Measurements from ENCODE around the gene CITED2. TPM values are rescaled to one million over a fixed set of nuclear protein-coding genes. Genes with fewer than 3 reads are reported as not detected.

The CITED2 gene
- total and polyA plus RNA-seq, 2 of the 8 experiments (the other 6 are each of a cell fraction or from before 2014, with no cell fraction given): 89.1 to 115 TPM

DNA sequence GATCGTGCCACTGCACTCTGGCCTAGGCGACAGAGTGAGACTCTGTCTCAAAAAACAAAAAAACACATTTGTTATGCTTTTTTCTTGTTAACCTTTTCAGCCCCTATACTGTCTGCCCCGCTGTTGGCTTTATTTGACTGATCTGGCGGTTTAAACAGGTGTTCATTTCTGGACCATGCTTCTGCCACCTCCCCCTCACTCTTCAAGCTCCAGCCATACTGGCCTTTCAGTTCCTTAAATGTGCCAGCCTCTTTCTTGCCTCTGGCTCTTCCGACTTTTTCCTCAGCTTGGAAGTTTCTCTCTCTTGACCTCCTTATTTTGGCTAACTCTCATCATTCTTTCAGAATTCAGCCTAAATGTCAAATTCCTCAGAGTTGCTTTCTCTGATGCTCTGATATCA is 47.4 kb downstream of the CITED2 start:
- H3K18ac ChIP-seq (ENCODE audit: extremely low read depth, low read length): no peak overlapping the region; the same call in 1 of the 2 replicates
- POLR2A ChIA-PET (ENCODE audit: partially characterized antibody): no interaction called here
- no peak overlapping the region for H2BK120ac ChIP-seq (replicated peaks; ENCODE audit: low read depth, low read length)
- no peak overlapping the region for H3K4me3 ChIP-seq (ENCODE audit: extremely low read depth in 1 of 4, insufficient read depth in 2 of 4, low read depth in 3 of 4, low read length in 4 of 4)
- no peak overlapping the region for H2BK15ac ChIP-seq (ENCODE audit: low read length)
- CTCF ChIA-PET (ENCODE audit: partially characterized antibody): interaction anchor here (1.2 to 1.6 kb wide), 2 partner anchors 12 to 108 kb away, joined by 3 read pairs; no protein-coding TSS in a partner anchor
- no peak overlapping the region for H4K5ac ChIP-seq (ENCODE audit: insufficient read length, low read depth, low read length)
- H3K23me2 ChIP-seq (ENCODE audit: low read depth, low read length): no peaks in the 10 kb centered on the region
- H3K56ac ChIP-seq (replicated peaks; ENCODE audit: insufficient read length, low read depth, low read length): no peak overlapping the region
- no peak overlapping the region for H2AFZ ChIP-seq (ENCODE audit: low read length)
- no peak overlapping the region for H3K4me2 ChIP-seq (ENCODE audit: insufficient read depth in 1 of 2, low read depth in 2 of 2, low read length in 2 of 2)
- TF ChIP-seq POLR2A (IDR thresholded peaks at IDR 0.05; ENCODE audit: control extremely low read depth in 1 of 2, low read depth in 2 of 2, low read length in 2 of 2) (no peak), KDM5A (IDR thresholded peaks at IDR 0.05; ENCODE audit: low read length) (no peak), JUN (IDR thresholded peaks at IDR 0.05; ENCODE audit: low read depth, low read length) (no peak)
- TF ChIP-seq, protein P1, sequence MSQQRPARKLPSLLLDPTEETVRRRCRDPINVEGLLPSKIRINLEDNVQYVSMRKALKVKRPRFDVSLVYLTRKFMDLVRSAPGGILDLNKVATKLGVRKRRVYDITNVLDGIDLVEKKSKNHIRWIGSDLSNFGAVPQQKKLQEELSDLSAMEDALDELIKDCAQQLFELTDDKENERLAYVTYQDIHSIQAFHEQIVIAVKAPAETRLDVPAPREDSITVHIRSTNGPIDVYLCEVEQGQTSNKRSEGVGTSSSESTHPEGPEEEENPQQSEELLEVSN (IDR thresholded peaks at IDR 0.05): no peak
- no peak overlapping the region for H3K27ac ChIP-seq (ENCODE audit: low read depth, low read length)
- DNase-seq (ENCODE audit: low read depth in 1 of 2, low spot score in 2 of 2) (no peak), FAIRE-seq (no peak)
- H3K79me2 ChIP-seq (ENCODE audit: control insufficient read depth in 1 of 2, insufficient read depth in 2 of 2, low read length in 2 of 2): no peaks in the 10 kb centered on the region
- H2AK5ac ChIP-seq (ENCODE audit: low read depth, low read length): no peak overlapping the region
- H3K27me3 ChIP-seq (replicated peaks in 1 of 4; ENCODE audit: control insufficient read depth in 3 of 4, extremely low read depth in 1 of 4, insufficient read depth in 3 of 4, low read length in 3 of 4): no peaks in the 10 kb centered on the region
- no peak overlapping the region for H4K8ac ChIP-seq (ENCODE audit: extremely low read depth, insufficient read depth, low read length)
- H3K79me1 ChIP-seq (ENCODE audit: low read depth, low read length): no peaks in the 10 kb centered on the region
- H2BK12ac ChIP-seq (ENCODE audit: low read depth, low read length): no peak overlapping the region
- H3K4me1 ChIP-seq (replicated peaks in 1 of 4; ENCODE audit: control insufficient read depth in 3 of 4, insufficient read depth in 4 of 4, low read length in 3 of 4): peaks cover 0 to 4% (median 2%) of the 10 kb centered on the region in 4 experiments; a peak in 3 of 7 replicates
- no peak overlapping the region for H3K9ac ChIP-seq (replicated peaks in 1 of 4; ENCODE audit: extremely low read depth in 1 of 4, low read depth in 3 of 4, low read length in 3 of 4)
- H3K9me3 ChIP-seq (ENCODE audit: insufficient read depth in 2 of 2, low read depth in 1 of 2, low read length in 1 of 2): no peaks in the 10 kb centered on the region
- WGBS, 2 experiments (ENCODE audit: extremely low coverage in 1 of 2, insufficient coverage in 1 of 2, insufficient read length in 1 of 2, insufficient replicate concordance in 2 of 2, low coverage in 1 of 2, low lambda C conversion rate in 2 of 2, missing lambda C conversion rate in 1 of 2): 88% methylated on average over 5 of the region's 5 CpGs; no CpG with 5 or more reads in 1 of the 2 experiments
- no peak overlapping the region for H2BK5ac ChIP-seq (ENCODE audit: low read depth, low read length)
- H4K20me1 ChIP-seq (replicated peaks in 1 of 2; ENCODE audit: control insufficient read depth in 1 of 2, insufficient read depth in 2 of 2, low read length in 2 of 2): no peaks in the 10 kb centered on the region
- H3K4ac ChIP-seq (replicated peaks; ENCODE audit: insufficient read length, low read depth, low read length): no peak overlapping the region
- H3K14ac ChIP-seq (ENCODE audit: insufficient read length): no peak overlapping the region
- H3K36me3 ChIP-seq (ENCODE audit: control insufficient read depth in 2 of 4, insufficient read depth in 4 of 4, low read length in 3 of 4): no peaks in the 10 kb centered on the region
- no peak overlapping the region for H4K91ac ChIP-seq (replicated peaks; ENCODE audit: insufficient read length, low read length)
- no peak overlapping the region for H2BK20ac ChIP-seq (ENCODE audit: low read length)
- no peak overlapping the region for H3K23ac ChIP-seq (ENCODE audit: insufficient read length)
